GM19240 (cell line): Measurements from ENCODE around the gene MEAK7.
A peak's percentile ranks its signal among the peaks of the same experiment; 100 is the strongest.
"Not testable (repeated sequence)": the region's sequence is repeated elsewhere in the genome, so short reads cannot be mapped to it uniquely, and the experiment has no call there.

ENCODE experiments used
- DNase-seq: peaks from one replicate; pipeline ENCODE4 v3.0.0; 2011; ENCODE audit warnings: low spot score; ENCODE audit not compliant: insufficient read length

Gene MEAK7

DNA sequence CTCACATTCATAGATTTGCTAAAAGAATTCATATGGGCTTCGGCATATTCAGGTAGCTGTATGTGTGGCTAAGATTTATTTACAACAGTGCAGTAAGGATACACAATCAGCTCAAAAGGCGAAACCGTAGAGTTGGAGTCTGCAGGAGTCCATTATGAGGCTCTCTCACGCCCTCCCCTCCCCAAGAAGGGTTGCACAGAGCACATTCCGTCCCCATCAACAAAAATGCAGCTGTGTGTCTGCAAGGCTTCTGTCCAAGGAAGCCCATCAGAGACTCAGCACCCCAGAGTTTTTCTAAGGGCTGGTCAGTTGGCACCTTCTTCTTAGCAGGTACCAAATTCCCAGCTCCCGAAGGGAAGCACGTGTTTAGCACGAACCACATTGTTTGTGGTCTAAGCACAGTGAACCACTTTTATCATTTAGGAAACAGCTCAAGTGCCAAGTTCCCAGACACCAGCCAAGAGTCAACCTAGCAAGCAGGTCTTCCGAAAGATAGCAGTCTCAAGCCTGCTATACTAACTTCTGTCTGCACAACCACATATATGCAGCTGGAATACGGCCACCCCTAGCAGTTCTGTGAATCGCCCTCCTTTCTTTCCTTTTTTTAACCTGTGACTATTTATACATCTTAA, 28.5 kb upstream of the MEAK7 start:
- no peak for DNase-seq

DNA sequence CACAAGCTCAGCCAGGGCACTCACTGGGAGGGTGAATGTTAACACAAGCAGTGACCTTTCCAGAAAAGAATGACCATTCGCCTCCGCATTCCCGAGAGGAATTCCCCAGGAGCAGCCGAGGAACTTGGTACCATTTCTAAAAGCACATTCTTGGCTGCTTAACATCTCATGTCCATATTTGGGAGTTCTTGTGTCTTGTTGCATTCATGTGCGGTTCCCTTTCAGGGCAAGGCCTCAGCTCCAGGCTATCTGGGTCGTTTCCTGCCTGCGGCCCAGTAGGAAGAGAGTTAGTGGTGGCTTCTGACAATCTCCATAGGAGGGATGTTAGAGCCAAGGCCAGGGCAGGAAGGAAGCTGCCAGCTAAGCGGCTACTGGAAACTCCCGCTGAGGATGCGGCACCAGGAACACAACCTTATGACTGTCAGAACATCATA, 27.8 kb upstream of the MEAK7 start:
- DNase-seq, result no peak

DNA sequence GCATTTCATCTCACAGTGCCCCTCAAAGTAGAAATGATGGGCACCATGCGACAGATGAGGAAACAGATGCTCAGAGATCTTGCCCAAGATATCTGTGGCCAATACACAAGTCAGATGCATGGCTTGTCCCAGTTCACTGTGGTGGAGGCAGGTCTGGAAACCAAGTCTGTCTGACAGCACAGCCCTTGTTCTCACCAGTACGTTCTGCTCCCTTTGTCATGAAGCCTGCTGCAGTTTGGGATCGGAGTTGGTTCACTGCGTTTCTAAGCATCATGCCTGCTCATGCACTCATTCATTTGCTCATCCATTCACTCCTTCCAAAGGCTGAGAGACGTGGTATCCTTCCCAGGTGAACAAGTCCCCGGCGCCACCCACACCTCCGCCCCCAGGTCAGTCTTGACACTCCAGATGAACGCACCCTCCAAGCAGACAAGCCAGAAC, 27.2 kb upstream of the MEAK7 start:
- no peak for DNase-seq

DNA sequence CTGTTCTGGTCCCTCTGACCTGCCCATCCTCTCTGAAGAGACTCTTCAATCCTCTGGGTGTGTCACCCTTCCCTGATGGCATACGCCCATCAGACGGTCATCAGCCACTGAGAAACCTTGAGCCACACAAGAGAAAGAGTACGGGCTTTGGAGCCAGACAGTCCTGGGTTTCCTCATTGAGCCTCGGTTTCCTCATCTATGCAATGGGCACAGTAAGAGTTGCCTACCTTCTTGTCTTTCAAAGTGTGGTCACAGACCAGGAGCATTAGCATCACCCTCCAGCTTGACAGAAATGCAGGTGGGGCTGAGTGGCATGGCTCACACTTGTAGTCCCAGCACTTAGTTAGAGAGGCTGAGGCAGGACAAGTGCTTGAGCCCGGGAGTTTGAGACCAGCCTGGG, 26.1 kb upstream of the MEAK7 start:
- DNase-seq, result no peak

DNA sequence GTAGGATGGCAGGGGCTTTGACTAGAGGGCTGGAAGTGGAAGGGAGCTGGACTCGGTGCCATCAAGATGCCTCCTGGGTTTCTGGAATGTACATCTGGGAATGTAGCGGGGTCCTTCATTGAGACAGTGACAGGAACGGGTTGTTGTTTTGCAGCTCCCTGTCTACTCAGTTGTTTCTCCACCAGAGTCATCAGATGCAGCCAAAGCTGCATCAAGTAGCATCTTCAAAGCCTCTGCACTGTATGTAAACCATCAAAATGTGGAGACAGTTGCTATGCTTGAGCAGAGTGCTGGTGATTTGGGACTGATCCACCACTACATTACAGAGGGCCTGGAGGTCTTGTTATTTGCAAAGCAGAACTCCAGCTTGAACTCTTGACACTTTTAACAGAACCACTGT, 25.1 kb upstream of the MEAK7 start:
- DNase-seq, result no peak

DNA sequence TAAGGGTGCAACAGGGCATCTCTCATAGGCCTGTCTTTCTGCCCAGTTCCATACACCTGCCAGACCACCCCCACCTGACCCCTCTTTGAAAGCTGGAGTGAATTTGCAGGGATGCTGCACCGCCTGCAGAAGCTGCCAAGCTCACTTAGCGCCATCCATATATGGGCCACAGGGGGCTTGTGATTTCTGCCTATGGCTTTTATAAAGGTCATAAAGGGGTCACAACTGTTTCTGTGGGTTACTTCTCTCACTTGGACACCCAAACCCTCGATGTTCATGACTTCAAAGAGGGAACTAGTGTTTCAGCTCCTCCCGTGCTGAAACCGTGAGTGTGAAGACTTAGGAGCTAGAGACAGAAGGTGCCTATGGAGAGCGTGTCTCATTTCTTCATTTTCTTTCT, 23.9 kb upstream of the MEAK7 start:
- no peak for DNase-seq

DNA sequence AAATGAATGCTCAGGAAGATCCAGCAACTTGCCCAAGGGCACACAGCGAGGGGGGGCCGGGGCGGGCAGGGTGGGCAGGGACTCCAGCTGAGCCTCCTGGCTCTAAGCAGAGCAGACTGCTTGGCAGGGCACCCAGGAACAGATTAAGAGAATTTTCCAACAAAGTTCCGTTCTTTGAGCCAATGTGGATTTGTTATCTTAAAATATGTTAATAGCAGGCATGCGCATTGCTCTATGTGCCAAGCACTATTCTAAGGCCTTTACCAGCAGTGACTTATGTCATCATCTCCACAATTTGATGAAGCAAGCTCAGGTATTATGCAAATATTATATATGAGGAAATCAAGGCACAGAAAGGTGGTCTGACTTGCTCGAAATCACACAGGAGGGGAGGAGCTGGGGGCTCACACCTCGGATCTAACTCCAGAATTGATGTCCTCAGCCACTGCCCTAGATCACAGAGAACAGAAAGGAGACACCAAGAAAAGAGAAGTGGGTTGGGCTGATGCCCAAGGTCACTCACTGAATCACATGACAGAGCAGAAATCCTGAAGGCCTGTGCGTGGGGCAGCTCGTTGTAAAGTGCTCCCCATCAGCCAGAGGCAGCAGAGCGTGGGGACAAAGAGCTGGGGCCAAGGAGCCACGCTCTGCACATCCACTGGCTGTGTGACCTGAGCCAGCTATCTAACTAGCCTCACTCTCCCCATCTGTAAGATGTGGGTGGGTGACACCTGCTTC, 23.2 kb upstream of the MEAK7 start:
- no peak for DNase-seq

DNA sequence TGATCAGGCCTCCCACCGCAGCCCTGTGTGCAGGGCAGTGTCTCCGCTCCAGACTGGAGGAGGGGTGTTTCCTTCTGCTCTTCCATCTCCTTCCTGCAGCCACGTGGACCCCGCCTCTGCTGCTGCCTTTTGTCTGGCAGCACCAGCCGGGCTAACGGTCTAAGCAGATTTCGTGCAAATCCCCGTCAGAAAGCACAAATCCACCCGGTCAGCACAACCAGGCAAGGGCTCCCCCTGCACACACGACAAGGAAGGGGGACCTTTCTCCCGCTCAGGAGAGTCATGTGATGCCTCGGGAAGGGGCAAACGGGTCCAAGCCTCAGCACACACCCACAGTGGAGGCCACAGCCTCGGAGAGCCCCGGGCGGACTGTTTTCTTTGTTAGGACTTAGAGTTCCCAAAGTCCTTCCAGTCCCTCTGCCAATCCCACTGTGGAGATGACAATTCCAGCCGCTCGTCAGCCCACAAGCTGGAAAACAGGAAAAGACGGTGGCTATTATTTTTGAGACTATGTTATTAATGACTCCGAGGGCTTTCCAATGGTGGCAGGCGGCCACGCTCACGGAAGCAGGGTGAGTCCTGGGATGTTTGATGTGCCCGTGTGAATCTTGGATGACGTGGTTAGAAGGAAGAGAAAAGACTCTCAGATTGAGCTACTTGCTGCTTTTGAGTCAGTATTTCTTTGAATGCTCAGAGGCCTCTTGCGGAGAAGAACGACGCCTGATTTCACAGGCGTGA, 22.5 kb upstream of the MEAK7 start:
- DNase-seq, result no peak

DNA sequence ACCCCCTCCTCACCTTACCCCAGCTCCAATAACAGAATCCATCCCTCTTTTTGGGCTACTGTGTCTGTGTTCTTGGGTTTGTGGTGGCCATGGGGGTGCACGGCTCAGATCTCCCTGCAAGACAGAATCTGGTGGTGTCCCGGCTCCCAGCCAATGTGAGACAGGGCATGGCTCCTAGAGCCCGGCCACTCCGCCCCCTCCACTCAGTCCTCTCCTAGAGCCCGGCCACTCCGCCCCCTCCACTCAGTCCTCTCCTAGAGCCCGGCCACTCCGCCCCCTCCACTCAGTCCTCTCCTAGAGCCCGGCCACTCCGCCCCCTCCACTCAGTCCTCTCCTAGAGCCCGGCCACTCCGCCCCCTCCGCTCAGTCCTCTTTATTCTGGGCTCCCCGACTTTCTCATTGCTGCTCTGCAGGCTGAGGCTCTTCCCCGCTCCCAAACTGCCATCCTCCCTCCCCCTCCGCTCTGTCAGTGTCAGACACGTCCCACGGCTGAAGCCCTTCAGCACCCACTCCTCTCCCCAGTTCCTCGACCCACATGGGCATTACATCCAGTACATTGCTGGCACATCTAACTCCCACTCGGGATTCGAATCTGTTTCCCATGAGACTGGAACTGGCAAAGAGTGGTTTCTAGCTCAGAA, 20.6 kb upstream of the MEAK7 start:
- not testable (repeated sequence) for DNase-seq

DNA sequence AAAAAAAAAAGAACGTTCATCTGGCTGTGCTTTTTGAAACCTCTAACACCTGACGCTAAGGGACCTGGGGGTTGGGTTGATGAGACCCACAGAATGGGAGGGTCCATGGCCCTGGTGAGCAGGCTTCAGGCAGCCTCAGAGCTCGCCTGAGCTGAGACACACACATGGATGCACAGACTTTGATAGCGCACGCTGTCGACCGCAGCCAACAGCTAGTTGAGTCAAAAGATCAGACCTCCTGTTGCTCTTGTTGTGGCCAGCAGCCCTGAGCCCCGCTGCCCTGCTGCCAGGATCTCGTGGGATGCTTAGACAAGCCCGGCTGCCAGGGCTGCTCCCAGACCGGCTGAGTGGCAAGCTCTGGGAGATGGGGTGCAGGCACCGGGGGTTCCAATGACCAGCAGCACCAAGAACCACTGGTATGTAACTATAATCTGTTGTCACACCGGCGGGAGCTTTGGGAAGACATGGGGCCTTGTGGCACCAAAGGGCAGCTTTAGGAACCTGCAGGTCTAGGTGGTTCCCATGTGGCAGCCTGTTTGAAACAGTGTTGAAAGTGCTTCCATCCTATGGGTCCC, 20.0 kb upstream of the MEAK7 start:
- DNase-seq, result no peak

DNA sequence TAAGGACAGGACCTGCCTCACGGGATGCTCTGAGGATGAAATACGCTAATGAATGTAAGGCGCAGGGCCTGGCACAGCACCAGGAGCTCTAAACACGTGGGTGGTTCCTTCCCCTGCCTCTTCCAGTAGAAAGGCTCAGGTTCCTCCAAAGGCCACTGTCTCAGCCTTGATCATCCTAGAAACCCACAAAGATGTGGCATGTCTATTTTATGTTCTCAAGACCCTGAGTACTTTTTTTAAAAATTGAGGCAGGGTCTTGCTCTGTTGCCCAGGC, 17.0 kb upstream of the MEAK7 start:
- DNase-seq, result no peak

DNA sequence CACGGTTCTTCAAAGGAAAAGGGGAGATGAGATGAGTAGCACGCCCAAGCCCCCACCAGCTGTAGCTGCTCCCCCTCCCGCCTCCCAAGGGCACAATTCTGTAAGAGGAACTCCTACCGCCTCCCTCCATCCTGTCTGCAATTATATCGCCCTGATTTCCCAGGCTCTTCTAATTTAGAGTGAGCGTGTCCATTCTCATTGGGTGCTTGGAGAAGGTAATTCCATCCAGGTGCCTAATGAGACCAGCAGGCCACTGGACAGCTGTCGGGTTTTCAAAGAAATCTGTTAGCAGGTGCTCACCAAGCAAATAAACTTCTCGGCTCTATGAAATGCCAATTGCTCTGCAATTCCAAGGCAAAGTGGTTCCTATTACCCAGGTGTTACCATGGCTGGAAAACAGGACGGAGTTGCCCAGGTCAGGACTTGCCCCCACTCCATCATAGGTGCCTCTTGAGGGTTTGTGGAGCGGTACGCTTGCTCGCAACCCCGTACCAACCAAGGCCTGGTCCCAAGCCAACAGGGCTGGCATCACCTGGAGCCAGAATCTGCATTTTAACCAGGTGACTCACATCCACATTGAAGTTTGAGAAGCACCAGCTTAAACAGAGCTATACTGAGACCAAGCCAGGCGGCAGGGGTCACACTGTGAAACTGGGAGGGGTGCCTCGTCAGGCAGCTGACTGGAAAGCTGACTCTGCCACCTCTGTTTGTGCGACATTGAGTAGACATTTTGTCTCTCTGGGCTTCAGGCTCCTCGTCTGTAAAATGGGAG, 16.5 kb upstream of the MEAK7 start:
- DNase-seq, result no peak

DNA sequence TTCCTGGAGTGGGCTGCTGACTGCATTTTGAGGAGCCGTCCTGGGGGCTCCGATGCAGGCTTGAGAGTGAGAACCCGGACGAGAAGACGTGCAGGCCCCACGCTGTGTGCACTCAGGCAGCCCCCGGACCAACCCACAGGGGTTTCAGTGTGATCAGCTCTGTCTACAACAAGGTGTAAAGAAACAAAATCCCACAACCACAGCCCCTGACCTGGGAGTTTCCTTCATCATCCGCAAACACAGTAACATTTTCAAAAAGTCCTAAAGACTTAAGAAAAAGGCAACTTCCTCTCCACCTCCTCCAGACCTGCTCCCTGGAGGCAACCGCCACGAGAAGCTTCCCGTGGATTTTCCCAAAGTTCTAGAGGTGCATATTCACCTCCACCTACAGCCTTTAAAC, 15.4 kb upstream of the MEAK7 start:
- no peak for DNase-seq

DNA sequence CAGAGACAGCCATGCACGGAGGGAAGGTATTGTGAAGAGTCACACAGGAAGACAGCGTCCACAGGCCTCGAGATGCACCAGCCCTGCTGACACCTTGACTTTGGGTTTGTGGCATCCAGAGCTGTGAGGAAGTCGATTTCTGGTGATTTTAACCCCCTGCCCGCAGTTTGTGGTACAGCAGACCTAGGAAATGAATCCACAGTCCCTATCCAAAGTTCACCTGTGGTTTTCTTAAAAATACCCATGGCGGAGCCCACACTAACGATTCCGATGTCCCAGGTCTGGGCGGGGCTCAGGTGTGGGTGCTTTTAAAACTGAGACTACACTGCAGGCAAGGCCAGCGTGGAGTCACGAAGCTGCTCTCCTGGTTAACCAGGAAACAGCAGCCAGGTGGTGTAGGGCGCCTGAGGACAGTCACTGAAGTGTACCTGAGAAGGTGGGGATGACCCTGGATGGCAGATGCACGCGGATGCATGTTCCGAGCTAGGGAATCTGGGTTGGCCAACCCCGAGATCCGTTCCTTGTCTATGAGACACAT, 14.4 kb upstream of the MEAK7 start:
- DNase-seq, result no peak

DNA sequence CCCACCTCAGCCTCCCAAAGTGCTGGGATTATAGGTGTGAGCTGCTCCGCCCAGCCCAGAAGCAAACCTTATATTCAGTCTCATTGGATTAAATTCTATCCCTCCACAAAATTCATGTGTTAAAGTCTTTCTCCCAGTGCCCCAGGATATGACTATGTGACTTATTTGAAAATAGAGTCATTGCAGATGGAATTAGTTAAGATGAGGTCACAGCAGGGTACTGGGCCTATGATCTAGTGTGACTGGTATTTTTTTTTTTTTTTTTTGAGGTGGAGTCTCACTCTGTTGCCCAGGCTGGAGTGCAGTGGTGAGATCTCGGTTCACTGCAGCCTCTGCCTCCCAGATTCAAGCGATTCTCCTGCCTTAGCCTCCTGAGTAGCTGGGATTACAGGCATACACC, 13.8 kb upstream of the MEAK7 start:
- DNase-seq, result not testable (repeated sequence)

DNA sequence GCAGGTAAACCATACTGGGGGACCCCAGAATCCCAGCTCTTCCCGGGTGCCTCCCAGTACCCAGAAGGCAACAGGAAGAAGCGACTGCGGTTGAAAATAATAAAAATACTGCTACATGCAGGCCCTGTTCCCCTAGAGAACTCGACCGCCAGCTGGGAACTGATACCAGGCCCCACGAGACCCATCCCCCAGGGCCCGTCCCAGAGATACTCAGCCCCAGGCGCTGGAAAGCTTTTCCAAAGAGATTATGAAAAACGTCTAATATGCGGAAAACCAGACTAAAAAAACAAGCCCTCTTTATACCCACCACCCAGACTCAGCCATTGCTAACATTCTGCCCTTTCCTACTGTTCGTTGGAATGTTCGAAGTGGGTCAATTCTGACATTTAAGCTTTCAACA, 12.9 kb upstream of the MEAK7 start:
- DNase-seq, result no peak

DNA sequence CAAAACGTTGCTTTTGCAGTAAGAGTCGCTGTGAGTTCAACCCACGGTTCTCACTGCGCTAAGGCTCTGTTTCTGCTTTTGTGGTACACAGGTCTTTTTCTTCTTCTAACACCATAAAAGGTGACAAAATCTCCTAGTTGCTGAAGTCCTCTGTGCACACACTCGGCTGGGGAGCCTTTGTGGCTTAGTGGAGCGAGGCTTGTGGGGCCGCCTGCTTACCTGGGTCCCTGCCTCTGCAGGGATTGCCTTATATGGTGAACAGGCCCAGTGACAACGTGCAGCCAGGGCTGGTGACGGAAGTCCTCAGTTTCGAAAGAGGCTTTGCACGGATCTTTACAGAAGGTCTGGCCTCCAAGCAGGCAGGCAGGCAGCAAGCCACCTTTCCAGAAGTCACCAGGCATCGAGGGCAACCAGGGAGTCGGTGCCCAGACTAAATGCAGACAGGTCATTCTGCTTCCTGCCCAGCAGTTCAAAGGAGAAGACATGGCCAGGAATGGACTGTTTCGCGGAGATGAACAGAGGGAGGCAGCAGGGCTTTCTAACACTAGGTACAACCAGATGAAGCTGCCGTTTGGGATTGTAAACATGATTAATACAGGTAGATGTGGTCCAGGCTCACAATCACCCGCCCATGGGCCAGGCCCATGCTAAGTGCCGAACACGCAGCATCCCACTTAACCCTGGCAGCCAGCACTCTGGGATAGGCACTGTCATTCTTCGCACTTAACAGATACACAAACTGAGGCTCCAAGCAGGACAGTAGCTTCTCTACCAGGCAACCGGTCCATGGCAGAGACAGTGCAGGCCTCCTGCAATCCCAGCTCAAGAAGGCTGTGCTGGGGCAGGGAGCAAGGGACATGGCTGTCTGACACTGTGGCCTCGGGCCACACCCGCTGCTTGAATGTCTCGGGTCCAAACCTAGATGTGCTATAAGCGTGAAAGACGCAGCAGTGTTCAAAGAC, 10.7 kb upstream of the MEAK7 start:
- DNase-seq, result peak; percentile 61

DNA sequence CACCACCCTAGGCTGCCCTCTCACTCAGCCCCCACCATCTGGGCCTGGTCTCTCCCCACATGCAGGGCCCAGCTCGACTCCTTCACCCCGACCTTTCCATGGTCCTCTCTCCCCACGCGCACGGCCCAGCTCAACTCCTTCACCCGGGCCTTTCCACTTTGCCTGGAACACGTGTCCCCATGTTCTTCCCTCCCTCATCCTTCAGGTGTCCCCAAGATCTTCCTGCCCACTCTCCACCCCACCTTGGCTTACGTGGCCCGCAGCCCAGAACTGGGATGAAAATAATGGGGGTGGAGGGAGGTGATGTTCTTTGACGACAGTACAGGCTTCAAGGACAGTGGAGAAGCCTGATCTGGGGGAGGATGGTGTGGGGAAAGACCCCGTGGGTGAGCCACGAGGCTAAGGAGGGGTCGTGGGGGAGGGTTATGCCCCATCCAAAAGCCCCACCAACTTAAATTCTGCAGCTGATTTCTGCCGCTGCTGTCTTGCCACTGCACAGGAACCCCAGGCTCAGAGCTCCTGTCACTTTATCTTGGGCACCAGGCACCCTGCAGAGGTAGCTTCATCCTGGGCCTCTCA, 9.9 kb upstream of the MEAK7 start:
- DNase-seq, result no peak

DNA sequence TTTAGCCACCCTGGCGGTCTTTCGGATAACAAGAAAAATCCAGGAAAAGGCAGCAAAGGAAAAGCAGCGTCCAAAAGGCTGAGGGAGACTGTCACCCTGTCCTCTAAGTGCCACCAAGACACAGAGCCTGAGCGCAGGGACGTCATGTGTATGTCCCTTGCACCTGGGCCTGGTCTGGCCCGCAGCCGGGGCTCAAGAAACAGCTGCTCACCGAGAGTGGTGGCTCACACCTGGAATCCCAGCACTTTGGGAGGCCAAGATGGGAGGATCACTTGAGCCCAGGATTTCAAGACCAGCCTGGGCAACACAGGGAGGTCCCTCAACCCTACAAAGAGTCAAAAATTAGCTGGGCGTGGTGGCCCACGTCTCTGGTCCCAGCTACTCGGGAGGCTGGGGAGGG, 9.2 kb upstream of the MEAK7 start:
- DNase-seq, result no peak
